Kidney (tissue), 14 donors: ENCODE measurements around the gene RNF135. TPM values are rescaled to one million over a fixed set of nuclear protein-coding genes. Genes with fewer than 3 reads are reported as not detected.
"Not testable (repeated sequence)": the region's sequence is repeated elsewhere in the genome, so short reads cannot be mapped to it uniquely, and the experiment has no call there.

Experiments
- DNase-seq, 5 donors: peaks; one replicate each; pipeline ENCODE4 v3.0.0-alpha.2; 2013 to 2020
- FAIRE-seq: peaks from 2 replicates; lab custom pipeline; 2012; peaks lifted over from hg19 to GRCh38; lab: Jason Lieb, UNC
- H3K27ac ChIP-seq, 2 donors: one replicate each; pipeline ENCODE4 v1.7.0; 2013; ENCODE audit warnings: low read depth in 2 of 2, low read length in 2 of 2, inconsistent platforms in 1 of 2
- H3K27me3 ChIP-seq: one replicate; pipeline ENCODE4 v1.7.1; 2013; ENCODE audit warnings: low read length, inconsistent platforms; ENCODE audit not compliant: control insufficient read depth, insufficient read depth
- H3K36me3 ChIP-seq, 3 donors: one replicate each; pipeline versions ENCODE4 v1.7.0 to v1.7.1; 2013; ENCODE audit warnings: low read length in 3 of 3, control low read depth in 1 of 3, inconsistent platforms in 1 of 3; ENCODE audit not compliant: insufficient read depth in 3 of 3, control insufficient read depth in 2 of 3
- H3K4me1 ChIP-seq, 3 donors: one replicate each; pipeline versions ENCODE4 v1.7.0 to v1.7.1; 2013; ENCODE audit warnings: low read length in 3 of 3, inconsistent platforms in 1 of 3, low read depth in 1 of 3; ENCODE audit not compliant: control insufficient read depth in 2 of 3, insufficient read depth in 2 of 3
- H3K4me3 ChIP-seq, 3 donors: one replicate each; pipeline versions ENCODE4 v1.7.0 to v1.8.1; 2013; ENCODE audit warnings: low read length in 3 of 3, control low read depth in 1 of 3, inconsistent platforms in 1 of 3
- H3K9ac ChIP-seq, 3 donors: one replicate each; pipeline versions ENCODE4 v1.7.0 to v1.7.1; 2013; ENCODE audit warnings: low read length in 3 of 3, control low read depth in 1 of 3, inconsistent platforms in 1 of 3
- H3K9me3 ChIP-seq, 3 donors: one replicate each; pipeline versions ENCODE4 v1.7.0 to v1.7.1; 2013; ENCODE audit warnings: low read length in 3 of 3, control low read depth in 1 of 3, inconsistent platforms in 1 of 3; ENCODE audit not compliant: control insufficient read depth in 2 of 3, insufficient read depth in 1 of 3
- intact Hi-C: fragments of 100-400 bp; cut with DNase I; formaldehyde crosslinking; loops from one replicate; pipeline ENCODE4 v1.11.1; 2022
- polyA plus RNA-seq: library from polyadenylated mRNA; stranded (reverse); fragments of 350-450 nt; fragmentation: Illumina TruSeq; extraction: RNeasy Lipid Tissue Mini Kit (QIAGEN cat#74804); gene quantifications from one replicate; pipeline ENCODE4 v1.2.3, GENCODE V29; 2014; ENCODE audit warnings: low read depth, low replicate concordance; ENCODE audit not compliant: insufficient read depth
- total RNA-seq: library from RNA; stranded (reverse); fragmentation: NEBNext Ultra II Directional; extraction: Animal tissue kit (Norgen Biotek cat#: 25700); gene quantifications from one replicate; pipeline ENCODE4 v1.2.1, GENCODE V29; 2021
- TF ChIP-seq, protein P1 (sequence below): IDR thresholded peaks from 3 replicates; pipeline ENCODE4 v1.5.1; 2012; ENCODE audit warnings: mild to moderate bottlenecking, moderate library complexity, borderline replicate concordance; ENCODE audit not compliant: insufficient read depth; ENCODE audit errors: extremely low read depth
- donor health status: control.
- donor health status: control.
- donor health status: control.
- donor health status: control.
- donor health status: control.
- donor health status: DM: yes; HTN: yes; CAD: no.
- donor health status: Normal renal cell carcinoma (clear cell type).

Gene RNF135
- total and polyA plus RNA-seq, 2 donors from 2014 or later, result 27.8 to 29.8 TPM

DNA sequence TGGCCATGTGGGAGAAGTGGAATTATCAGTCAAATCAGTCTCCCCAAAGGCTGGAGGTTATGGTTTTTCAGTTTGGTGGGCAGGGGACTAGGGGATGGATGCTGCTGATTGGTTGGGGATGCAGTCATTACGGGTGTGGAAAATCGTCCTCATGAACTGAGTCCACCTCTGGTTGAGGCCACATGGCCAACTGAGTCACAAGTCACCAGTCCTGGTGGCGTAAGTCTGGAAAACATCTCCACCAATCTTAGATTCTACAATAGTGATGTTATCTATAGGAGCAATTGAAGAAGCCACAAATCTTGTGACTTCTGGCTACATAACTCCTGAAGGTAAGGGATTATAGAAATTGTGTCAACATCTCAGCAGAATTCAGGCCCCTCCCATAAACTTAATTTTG is 5.2 kb upstream of the RNF135 start:
- no peak for DNase-seq
- H3K36me3 ChIP-seq, result no peaks in the 10 kb centered on the region
- H3K27me3 ChIP-seq, result no peaks in the 10 kb centered on the region
- no peaks in the 10 kb centered on the region for H3K9me3 ChIP-seq
- TF ChIP-seq, protein P1, sequence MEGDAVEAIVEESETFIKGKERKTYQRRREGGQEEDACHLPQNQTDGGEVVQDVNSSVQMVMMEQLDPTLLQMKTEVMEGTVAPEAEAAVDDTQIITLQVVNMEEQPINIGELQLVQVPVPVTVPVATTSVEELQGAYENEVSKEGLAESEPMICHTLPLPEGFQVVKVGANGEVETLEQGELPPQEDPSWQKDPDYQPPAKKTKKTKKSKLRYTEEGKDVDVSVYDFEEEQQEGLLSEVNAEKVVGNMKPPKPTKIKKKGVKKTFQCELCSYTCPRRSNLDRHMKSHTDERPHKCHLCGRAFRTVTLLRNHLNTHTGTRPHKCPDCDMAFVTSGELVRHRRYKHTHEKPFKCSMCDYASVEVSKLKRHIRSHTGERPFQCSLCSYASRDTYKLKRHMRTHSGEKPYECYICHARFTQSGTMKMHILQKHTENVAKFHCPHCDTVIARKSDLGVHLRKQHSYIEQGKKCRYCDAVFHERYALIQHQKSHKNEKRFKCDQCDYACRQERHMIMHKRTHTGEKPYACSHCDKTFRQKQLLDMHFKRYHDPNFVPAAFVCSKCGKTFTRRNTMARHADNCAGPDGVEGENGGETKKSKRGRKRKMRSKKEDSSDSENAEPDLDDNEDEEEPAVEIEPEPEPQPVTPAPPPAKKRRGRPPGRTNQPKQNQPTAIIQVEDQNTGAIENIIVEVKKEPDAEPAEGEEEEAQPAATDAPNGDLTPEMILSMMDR, result no peak
- intact Hi-C loops, result no loop called here
- no peak overlapping the region for H3K9ac ChIP-seq
- FAIRE-seq, result no peak
- peaks cover 0 to 6% (median 2%) of the 10 kb centered on the region in 3 donors for H3K4me1 ChIP-seq
- no peak overlapping the region for H3K4me3 ChIP-seq
- no peak overlapping the region for H3K27ac ChIP-seq

DNA sequence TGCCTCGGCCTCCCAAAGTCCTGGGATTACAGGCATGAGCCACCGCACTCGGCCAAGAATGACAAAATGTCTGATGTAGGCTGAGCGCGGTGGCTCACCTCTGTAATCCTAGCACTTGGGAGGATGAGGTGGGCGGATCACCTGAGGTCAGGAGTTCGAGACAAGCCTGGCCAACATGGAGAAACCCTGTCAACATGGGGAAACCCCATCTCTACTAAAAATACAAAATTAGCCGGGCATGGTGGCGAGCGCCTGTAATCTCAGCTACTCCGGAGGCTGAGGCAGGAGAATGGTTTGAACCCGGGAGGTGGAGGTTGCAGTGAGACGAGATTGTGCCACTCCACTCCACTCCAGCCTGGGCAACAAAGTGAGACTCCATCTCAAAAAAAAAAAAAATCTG is 2.9 kb upstream of the RNF135 start:
- H3K9me3 ChIP-seq, H3K27me3 ChIP-seq, H3K4me3 ChIP-seq, H3K27ac ChIP-seq, H3K9ac ChIP-seq, DNase-seq, H3K4me1 ChIP-seq, H3K36me3 ChIP-seq, intact Hi-C loops, FAIRE-seq: not testable (repeated sequence)

DNA sequence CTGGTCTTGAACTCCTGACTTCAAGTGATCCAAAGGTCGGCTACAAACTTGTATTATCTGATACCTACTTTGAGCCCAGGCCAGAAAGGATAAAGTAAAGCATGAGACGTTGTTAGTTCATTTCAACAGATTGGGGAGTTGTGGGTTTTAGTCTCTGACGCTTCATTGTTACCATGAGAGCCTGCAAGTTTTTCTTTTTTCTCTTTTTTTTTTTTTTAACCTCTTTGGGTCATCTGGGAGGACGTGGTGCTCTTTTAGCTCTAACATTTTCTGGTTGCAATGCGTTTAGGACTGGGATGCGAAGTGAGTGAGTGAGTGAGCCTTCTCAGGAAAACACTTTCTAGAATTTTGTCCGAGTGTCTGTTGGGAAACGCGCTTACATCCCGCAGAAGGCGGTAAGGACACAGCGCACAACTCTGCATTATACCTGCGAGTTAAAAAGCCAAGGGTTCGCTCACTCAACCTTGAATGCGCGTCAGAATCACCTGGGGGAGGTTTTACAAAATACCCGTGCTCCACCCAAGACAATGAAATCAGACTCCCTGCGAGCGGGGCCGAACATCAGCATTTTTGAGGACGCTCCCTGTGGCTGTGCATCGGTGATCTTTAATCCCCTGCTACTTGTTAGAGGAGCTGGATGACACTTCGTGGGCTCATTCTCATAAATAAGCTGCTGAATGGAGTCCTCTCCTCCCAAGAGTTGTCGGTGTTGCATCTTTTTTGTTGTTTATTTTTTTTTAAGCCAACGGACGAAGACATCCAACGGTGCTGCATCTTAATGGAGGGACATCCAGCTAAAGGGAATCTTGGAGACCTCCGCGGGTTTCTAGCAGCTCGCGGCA is 629 bp upstream of the RNF135 start:
- intact Hi-C loops, result no loop called here
- Histone ChIP-seq H3K36me3 (no peaks in the 10 kb centered on the region), H3K4me3 (peak overlapping the region; percentile 79 to 90 (median 82)), H3K9me3 (no peaks in the 10 kb centered on the region), H3K9ac (peak overlapping the region; percentile 70 to 95 (median 79)), H3K27me3 (no peaks in the 10 kb centered on the region), H3K27ac (peak overlapping the region; percentile 97 to 98), H3K4me1 (peaks cover 0 to 6% (median 2%) of the 10 kb centered on the region in 3 donors)
- no peak for FAIRE-seq
- DNase-seq, result peak in 4 of 5 donors; percentile 60 to 86 (median 76)
- TF ChIP-seq, protein P1, result peak; percentile 32

DNA sequence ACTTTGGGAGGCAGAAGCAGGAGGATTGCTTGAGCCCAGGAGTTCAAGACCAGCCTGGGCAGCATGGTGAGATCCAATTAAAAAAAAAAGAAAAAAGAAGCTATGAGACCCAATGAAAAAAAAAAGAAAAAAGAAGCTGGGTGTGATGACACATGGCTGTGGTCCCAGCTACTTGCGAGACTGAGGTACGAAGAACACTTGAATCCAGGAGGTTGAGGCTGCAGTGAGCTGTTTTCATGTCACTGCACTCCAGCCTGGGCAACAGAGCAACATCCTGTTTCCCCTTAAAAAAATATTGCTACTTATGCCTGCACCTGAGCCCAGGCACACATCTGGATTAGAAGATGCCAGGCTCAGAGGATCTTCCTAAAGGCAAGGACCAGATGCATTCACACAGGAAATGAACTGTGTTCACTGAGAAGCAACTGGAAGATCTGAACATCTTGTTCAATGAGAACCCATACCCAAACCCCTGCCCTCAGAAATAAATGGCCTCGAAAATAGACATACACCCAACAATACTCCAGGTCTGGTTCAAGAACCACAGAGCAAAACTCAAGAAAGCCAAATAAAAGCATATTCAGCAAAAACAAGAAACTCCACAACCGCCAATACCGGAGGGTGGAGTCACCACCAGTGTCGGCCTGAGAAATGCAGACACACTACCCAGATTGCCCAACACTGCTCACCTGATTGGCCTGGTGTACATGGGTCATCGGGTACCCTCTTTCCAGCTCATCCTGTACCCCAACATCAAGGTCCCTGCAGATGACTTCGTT is 4.4 kb downstream of the RNF135 start:
- DNase-seq (no peak), FAIRE-seq (no peak)
- intact Hi-C loops, result no loop called here

DNA sequence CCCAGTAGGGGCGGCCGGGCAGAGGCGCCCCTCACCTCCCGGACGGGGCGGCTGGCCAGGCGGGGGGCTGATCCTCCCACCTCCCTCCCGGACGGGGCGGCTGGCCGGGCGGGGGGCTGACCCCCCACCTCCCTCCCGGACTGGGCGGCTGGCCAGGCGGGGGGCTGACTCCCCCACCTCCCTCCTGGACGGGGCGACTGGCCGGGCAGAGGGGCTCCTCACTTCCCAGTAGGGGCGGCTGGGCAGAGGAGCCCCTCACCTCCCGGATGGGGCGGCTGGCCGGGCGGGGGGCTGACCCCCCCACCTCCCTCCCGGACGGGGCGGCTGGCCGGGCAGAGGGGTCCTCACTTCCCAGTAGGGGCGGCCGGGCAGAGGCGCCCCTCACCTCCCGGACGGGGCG is 9.1 kb downstream of the RNF135 start:
- H3K9me3 ChIP-seq, H3K36me3 ChIP-seq, intact Hi-C loops, DNase-seq, H3K4me3 ChIP-seq, H3K27me3 ChIP-seq, H3K27ac ChIP-seq, FAIRE-seq, H3K9ac ChIP-seq, H3K4me1 ChIP-seq: not testable (repeated sequence)

More for the DNA sequence above, 4.4 kb downstream of the RNF135 start:
- Histone ChIP-seq H3K4me3 (no peak overlapping the region), H3K27ac (no peak overlapping the region), H3K9ac (no peak overlapping the region), H3K4me1 (no peaks in the 10 kb centered on the region), H3K36me3 (peaks cover 0 to 3% (median 0%) of the 10 kb centered on the region in 3 donors), H3K27me3 (no peaks in the 10 kb centered on the region), H3K9me3 (no peaks in the 10 kb centered on the region)
- TF ChIP-seq, protein P1, result no peak
